Mucosa of descending colon (tissue), 3 donors: ENCODE results near the gene CARD11. TPM values are rescaled to one million over a fixed set of nuclear protein-coding genes. Genes with fewer than 3 reads are reported as not detected.

Source experiments
- ATAC-seq: fragments of 200-7000 bp; cut with Tn5 transposase; one replicate; pipeline ENCODE4 v1.9.1; 2020; ENCODE audit warnings: mild to moderate bottlenecking, moderate library complexity
- DNase-seq, 3 donors: peaks; one replicate each; pipeline ENCODE4 v3.0.0-alpha.2; 2020
- H3K36me3 ChIP-seq: fragments of 200-600 bp; one replicate; pipeline ENCODE4 v1.8.0; 2021; ENCODE audit warnings: low read depth, mild to moderate bottlenecking
- H3K4me1 ChIP-seq: fragments of 200-600 bp; one replicate; pipeline ENCODE4 v1.8.0; 2021; ENCODE audit warnings: low read depth, mild to moderate bottlenecking
- H3K4me3 ChIP-seq: fragments of 200-600 bp; one replicate; pipeline ENCODE4 v1.8.0; 2021; ENCODE audit warnings: mild to moderate bottlenecking
- H3K9me3 ChIP-seq: fragments of 200-600 bp; one replicate; pipeline ENCODE4 v1.8.0; 2021; ENCODE audit warnings: mild to moderate bottlenecking
- CTCF ChIP-seq: fragments of 200-600 bp; IDR thresholded peaks from one replicate; pipeline ENCODE4 v1.8.0; 2022; ENCODE audit warnings: antibody characterized with exemption, mild to moderate bottlenecking
- intact Hi-C, 2 donors: fragments of 100-400 bp; cut with DNase I in 1 of 2; cut with micrococcal nuclease in 1 of 2; formaldehyde crosslinking; loops; one replicate each; pipeline versions ENCODE4 v1.11.0 to v1.11.1; 2022; cut with DNase I, micrococcal nuclease
- total RNA-seq, 3 donors: library from RNA; stranded (reverse); fragmentation: NEBNext Ultra II Directional in 2 of 3; extraction: Animal tissue kit (Norgen Biotek cat#: 25700) in 2 of 3; gene quantifications; one replicate each; pipeline versions ENCODE4 v1.2.1 to v1.2.4, GENCODE V29; 2021 to 2023
- donor health status: DM: no; HTN: no; CAD: no; lungs with moderate emphysema.
- donor health status: DM: no; HTN: no; CAD: no.
- donor health status: DM: no; HTN: yes; CAD: no.

CARD11 gene
- total RNA-seq, 3 donors from 2014 or later: 1.6 to 3.2 (median 3.2) TPM

GRCh38 chr7:3019801-3020200, 23.9 kb downstream of the CARD11 start:
- Histone ChIP-seq H3K9me3 (peaks cover 9% of the 10 kb centered on the region), H3K4me1 (no peaks in the 10 kb centered on the region), H3K36me3 (no peaks in the 10 kb centered on the region), H3K4me3 (no peak overlapping the region)
- ATAC-seq: no peak
- no peak for TF ChIP-seq CTCF
- intact Hi-C loops: no loop called here
- no peak for DNase-seq

GRCh38 chr7:3013975-3014792, 29.5 kb downstream of the CARD11 start:
- no peak for DNase-seq
- Histone ChIP-seq H3K9me3 (no peaks in the 10 kb centered on the region), H3K4me1 (no peaks in the 10 kb centered on the region), H3K36me3 (no peaks in the 10 kb centered on the region), H3K4me3 (no peak overlapping the region)
- no peak for ATAC-seq
- no peak for TF ChIP-seq CTCF
- intact Hi-C loops: no loop called here

- intact Hi-C loops: no loop called here
- DNase-seq (no peak), ATAC-seq (no peak)
- Histone ChIP-seq H3K4me1 (no peaks in the 10 kb centered on the region), H3K9me3 (no peaks in the 10 kb centered on the region), H3K36me3 (no peaks in the 10 kb centered on the region), H3K4me3 (no peak overlapping the region)
- TF ChIP-seq CTCF: no peak
These were observed 32.3 kb downstream of the CARD11 start for GRCh38 chr7:3011211-3011852.

GRCh38 chr7:3010161-3010560, 33.5 kb downstream of the CARD11 start:
- Histone ChIP-seq H3K9me3 (no peaks in the 10 kb centered on the region), H3K36me3 (no peaks in the 10 kb centered on the region), H3K4me3 (no peak overlapping the region), H3K4me1 (no peaks in the 10 kb centered on the region)
- DNase-seq (no peak), ATAC-seq (no peak)
- intact Hi-C loops: no loop called here
- no peak for TF ChIP-seq CTCF

- H3K9me3 ChIP-seq: no peaks in the 10 kb centered on the region
- H3K4me1 ChIP-seq: no peaks in the 10 kb centered on the region
- no peak for DNase-seq
- intact Hi-C loops: no loop called here
- no peak for TF ChIP-seq CTCF
- no peak overlapping the region for H3K4me3 ChIP-seq
- no peak for ATAC-seq
- no peaks in the 10 kb centered on the region for H3K36me3 ChIP-seq
These were observed 34.6 kb downstream of the CARD11 start for GRCh38 chr7:3009086-3009485.
